HCT116 (cell line): Measurements from ENCODE around the gene CDYL2. TPM values are rescaled to one million over a fixed set of nuclear protein-coding genes. Genes with fewer than 3 reads are reported as not detected.

Source experiments
- ATAC-seq: fragments of 200-7000 bp; cut with Tn5 transposase; 2 replicates; pipeline ENCODE4 v1.9.1; 2020; ENCODE audit warnings: mild to moderate bottlenecking, moderate library complexity
- BruUV-seq: library from RNA; stranded (reverse); fragments of 400-500 nt; replicated peaks from 2 replicates; lab custom pipeline; 2021; lab: Mats Ljungman, UMichigan
- CTCF ChIA-PET: fragments of 300-600 bp; sonication (Branson Sonifier 250); formaldehyde crosslinking; loops from one replicate; lab custom pipeline; 2021; ENCODE audit warnings: antibody characterized with exemption; lab: Charles Lee
- POLR2A ChIA-PET: fragments of 300-600, 350-600 bp; sonication (Branson Sonifier 250); formaldehyde crosslinking; loops from one replicate; lab custom pipeline; 2021; ENCODE audit warnings: antibody characterized with exemption; lab: Charles Lee
- RAD21 ChIA-PET, 2 experiments: fragments of 300-600 bp; sonication (Branson Sonifier 250); formaldehyde crosslinking; loops; one replicate each; lab custom pipeline; 2023; ENCODE audit warnings: low total read pairs in 2 of 2; ENCODE audit not compliant: uncharacterized antibody in 2 of 2, unreplicated experiment in 2 of 2, low non-redundant PET in 1 of 2; lab: Charles Lee
- DNase-seq: peaks from one replicate; pipeline ENCODE4 v3.0.0-alpha.2; 2010; ENCODE audit warnings: low read depth, low spot score
- H2AFZ ChIP-seq: fragments of 200-600 bp; shearing (Covaris generic), sonication (generic); 2 replicates; pipeline ENCODE4 v1.6.1; 2017; ENCODE audit warnings: low read depth, mixed run types, mixed read lengths, antibody characterized with exemption, low read length; ENCODE audit not compliant: poor library complexity, severe bottlenecking
- H3K27ac ChIP-seq: 2 replicates; pipeline ENCODE4 v1.5.1; 2012; ENCODE audit warnings: low read depth, low read length
- H3K27me3 ChIP-seq: fragments of 200-600 bp; sonication (generic); 2 replicates; pipeline ENCODE4 v1.6.1; 2016; ENCODE audit warnings: mixed run types, low read length, mixed read lengths; ENCODE audit not compliant: insufficient read depth
- H3K36me3 ChIP-seq, 2 experiments: fragments of 200-500 bp in 1 of 2; fragments of 200-600 bp in 1 of 2; sonication (Bioruptor generic) in 1 of 2; sonication (generic) in 1 of 2; 2 replicates each; pipeline versions ENCODE4 v1.5.1 to v1.6.1; 2014 to 2016; ENCODE audit warnings: low read length in 2 of 2, inconsistent platforms in 1 of 2, mixed read lengths in 1 of 2, mixed run types in 1 of 2; ENCODE audit not compliant: insufficient read depth in 2 of 2, control insufficient read depth in 1 of 2
- H3K4me1 ChIP-seq, 2 experiments: fragments of 200-600 bp in 1 of 2; sonication (generic) in 1 of 2; 2 replicates each; pipeline versions ENCODE4 v1.5.1 to v1.6.1; 2012 to 2017; ENCODE audit warnings: low read length in 2 of 2, inconsistent platforms in 1 of 2, mild to moderate bottlenecking in 1 of 2, mixed read lengths in 1 of 2, mixed run types in 1 of 2, moderate library complexity in 1 of 2; ENCODE audit not compliant: insufficient read depth in 2 of 2, control insufficient read depth in 1 of 2
- H3K4me2 ChIP-seq: fragments of 200-600 bp; sonication (generic); 2 replicates; pipeline ENCODE4 v1.6.1; 2017; ENCODE audit warnings: mixed run types, low read length, mixed read lengths
- H3K4me3 ChIP-seq, 2 experiments: fragments of 200-600 bp in 1 of 2; sonication (generic) in 1 of 2; replicated peaks in 1 of 2; 2 replicates each; pipeline ENCODE4 v1.5.1; 2011 to 2016; ENCODE audit warnings: low read length in 2 of 2, control low read depth in 1 of 2, low read depth in 1 of 2, mild to moderate bottlenecking in 1 of 2, mixed read lengths in 1 of 2, mixed run types in 1 of 2
- H3K79me2 ChIP-seq: fragments of 200-600 bp; sonication (generic); 2 replicates; pipeline ENCODE4 v1.6.1; 2017; ENCODE audit warnings: mild to moderate bottlenecking, mixed run types, low read length, moderate library complexity, mixed read lengths; ENCODE audit not compliant: insufficient read depth
- H3K9ac ChIP-seq: fragments of 200-600 bp; sonication (generic); 2 replicates; pipeline ENCODE4 v1.6.1; 2016; ENCODE audit warnings: low read length, mixed read lengths
- H3K9me2 ChIP-seq: fragments of 200-600 bp; sonication (generic), shearing (Covaris generic); 2 replicates; pipeline ENCODE4 v1.6.1; 2017; ENCODE audit warnings: mixed run types, mild to moderate bottlenecking, moderate library complexity; ENCODE audit not compliant: insufficient read depth
- H3K9me3 ChIP-seq, 2 experiments: fragments of 200-500 bp in 1 of 2; fragments of 200-600 bp in 1 of 2; sonication (Bioruptor generic) in 1 of 2; sonication (generic) in 1 of 2; 2 replicates each; pipeline ENCODE4 v1.6.1; 2014 to 2017; ENCODE audit warnings: low read length in 2 of 2, mixed read lengths in 2 of 2, inconsistent platforms in 1 of 2, low read depth in 1 of 2, mild to moderate bottlenecking in 1 of 2, mixed run types in 1 of 2, moderate library complexity in 1 of 2; ENCODE audit not compliant: control insufficient read depth in 1 of 2, insufficient read depth in 1 of 2
- H4K20me1 ChIP-seq: fragments of 200-600 bp; sonication (generic), shearing (Covaris generic); 2 replicates; pipeline ENCODE4 v1.6.1; 2017; ENCODE audit warnings: mixed run types, mild to moderate bottlenecking, moderate library complexity; ENCODE audit not compliant: insufficient read depth
- ATF3 ChIP-seq: IDR thresholded peaks from 2 replicates; pipeline ENCODE4 v1.6.1; 2012
- CBX3 ChIP-seq: IDR thresholded peaks from 2 replicates; pipeline ENCODE4 v1.6.1; 2012; ENCODE audit warnings: low read depth
- CEBPB ChIP-seq: IDR thresholded peaks from 2 replicates; pipeline ENCODE4 v1.6.1; 2012; ENCODE audit warnings: low read depth
- EGR1 ChIP-seq: IDR thresholded peaks from 2 replicates; pipeline ENCODE4 v1.6.1; 2012; ENCODE audit warnings: low read depth
- ELF1 ChIP-seq: IDR thresholded peaks from 2 replicates; pipeline ENCODE4 v1.6.1; 2012; ENCODE audit warnings: low read depth, borderline replicate concordance
- EZH2 ChIP-seq: fragments of 200-600 bp; sonication (generic); IDR thresholded peaks from 2 replicates; pipeline ENCODE4 v1.6.1; 2017; ENCODE audit warnings: antibody characterized with exemption, mixed run types
- EZH2phosphoT487 ChIP-seq: fragments of 200-600 bp; IDR thresholded peaks from 2 replicates; pipeline ENCODE4 v1.6.1; 2018; ENCODE audit warnings: antibody characterized with exemption, borderline replicate concordance
- JUND ChIP-seq: IDR thresholded peaks from 2 replicates; pipeline ENCODE4 v1.6.1; 2012
- POLR2AphosphoS5 ChIP-seq: IDR thresholded peaks from 2 replicates; pipeline ENCODE4 v1.6.1; 2011; ENCODE audit warnings: mild to moderate bottlenecking, low read depth, low read length, moderate library complexity
- RAD21 ChIP-seq: IDR thresholded peaks from 2 replicates; pipeline ENCODE4 v1.6.1; 2012; ENCODE audit warnings: low read depth, mild to moderate bottlenecking
- SIN3A ChIP-seq: IDR thresholded peaks from 2 replicates; pipeline ENCODE4 v1.6.1; 2012; ENCODE audit warnings: low read depth
- SP1 ChIP-seq: IDR thresholded peaks from 2 replicates; pipeline ENCODE4 v1.6.1; 2012; ENCODE audit warnings: low read depth
- SRF ChIP-seq: IDR thresholded peaks from 2 replicates; pipeline ENCODE4 v1.6.1; 2012; ENCODE audit warnings: low read depth
- TCF7L2 ChIP-seq: IDR thresholded peaks from 2 replicates; pipeline ENCODE4 v1.7.0; 2011; ENCODE audit warnings: borderline replicate concordance, inconsistent platforms; ENCODE audit not compliant: insufficient read depth, insufficient read length; ENCODE audit errors: extremely low read depth
- ZFX ChIP-seq: fragments of 450-650 bp; IDR thresholded peaks from 2 replicates; pipeline ENCODE4 v1.6.1; 2017
- ZNF274 ChIP-seq: fragments of 200-500 bp; sonication (Bioruptor generic); IDR thresholded peaks from 2 replicates; pipeline ENCODE4 v1.6.1; 2014; ENCODE audit warnings: mild to moderate bottlenecking, low read depth, low read length, inconsistent platforms
- intact Hi-C: fragments of 100-400 bp; cut with micrococcal nuclease; formaldehyde crosslinking; loops from 2 replicates; pipeline ENCODE4 v1.10.0; 2022
- total RNA-seq: library from RNA; stranded (reverse); gene quantifications from one replicate; pipeline ENCODE4 v1.2.1, GENCODE V29; 2021; ENCODE audit not compliant: unreplicated experiment
- TF ChIP-seq, protein P1 (sequence below): IDR thresholded peaks from 2 replicates; pipeline ENCODE4 v1.6.1; 2012

CDYL2 gene
- total RNA-seq, 1 experiment from 2014 or later, result 0.10 TPM

DNA sequence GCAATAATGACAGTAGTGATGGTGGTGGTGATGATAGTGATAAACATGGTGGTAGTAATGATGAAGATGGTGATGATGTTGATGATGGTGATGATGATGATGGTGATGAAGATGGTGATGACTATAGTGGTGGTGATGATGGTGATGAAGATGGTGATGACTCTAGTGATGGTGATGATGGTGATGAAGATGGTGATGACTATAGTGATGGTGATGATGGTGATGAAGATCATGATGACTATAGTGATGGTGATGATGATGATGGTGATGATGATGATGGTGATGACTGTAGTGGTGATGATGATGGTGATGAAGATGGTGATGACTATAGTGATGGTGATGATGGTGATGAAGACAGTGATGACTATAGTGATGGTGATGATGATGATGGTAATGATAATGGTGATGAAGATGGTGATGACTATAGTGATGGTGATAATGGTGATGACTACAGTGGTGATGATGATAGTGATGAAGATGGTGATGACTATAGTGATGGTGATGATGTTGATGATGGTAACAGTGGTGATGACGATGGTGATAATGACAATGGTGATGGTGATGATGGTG lies 228.0 kb downstream of the CDYL2 start:
- Histone ChIP-seq H3K4me2 (no peak overlapping the region), H2AFZ (no peak overlapping the region), H3K79me2 (no peaks in the 10 kb centered on the region), H3K36me3 (no peaks in the 10 kb centered on the region), H3K4me1 (no peaks in the 10 kb centered on the region), H3K9me3 (peaks cover 4 to 11% of the 10 kb centered on the region in 2 experiments; a peak in 2 of 4 replicates), H3K27me3 (no peaks in the 10 kb centered on the region), H3K9me2 (no peaks in the 10 kb centered on the region), H3K9ac (no peak overlapping the region), H4K20me1 (no peaks in the 10 kb centered on the region), H3K27ac (no peak overlapping the region), H3K4me3 (no peak overlapping the region)
- DNase-seq (no peak), ATAC-seq (no peak)
- ChIA-PET RAD21 (no interaction called here), CTCF (no interaction called here), POLR2A (no interaction called here)
- BruUV-seq, result no TSS peak
- intact Hi-C loops, result no loop called here
- TF ChIP-seq JUND (no peak), ELF1 (no peak), EGR1 (no peak), SRF (no peak), EZH2phosphoT487 (no peak), EZH2 (no peak), SP1 (no peak), RAD21 (no peak), ZFX (no peak), ZNF274 (no peak), SIN3A (no peak), CEBPB (no peak), TCF7L2 (no peak), POLR2AphosphoS5 (no peak), CBX3 (no peak), ATF3 (no peak)
- TF ChIP-seq, protein P1, sequence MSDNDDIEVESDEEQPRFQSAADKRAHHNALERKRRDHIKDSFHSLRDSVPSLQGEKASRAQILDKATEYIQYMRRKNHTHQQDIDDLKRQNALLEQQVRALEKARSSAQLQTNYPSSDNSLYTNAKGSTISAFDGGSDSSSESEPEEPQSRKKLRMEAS, result no peak
